Ishikawa (cell line): ENCODE measurements around the gene EML6.

Experiments used
- CEBPB ChIP-seq: IDR thresholded peaks from 2 replicates; pipeline ENCODE4 v1.6.1; 2012
- CREB1 ChIP-seq: IDR thresholded peaks from 2 replicates; pipeline ENCODE4 v1.6.1; 2012; ENCODE audit warnings: low read depth
- EGR1 ChIP-seq: IDR thresholded peaks from 2 replicates; pipeline ENCODE4 v1.6.1; 2012
- EP300 ChIP-seq: IDR thresholded peaks from 2 replicates; pipeline ENCODE4 v1.6.1; 2012; ENCODE audit warnings: borderline replicate concordance
- NFIC ChIP-seq: IDR thresholded peaks from 2 replicates; pipeline ENCODE4 v1.6.1; 2012
- RAD21 ChIP-seq: IDR thresholded peaks from 2 replicates; pipeline ENCODE4 v1.6.1; 2012; ENCODE audit warnings: low read depth
- TAF1 ChIP-seq: IDR thresholded peaks from 2 replicates; pipeline ENCODE4 v1.6.1; 2012; ENCODE audit warnings: low read depth, mild to moderate bottlenecking
- TF ChIP-seq, protein P1 (sequence below): IDR thresholded peaks from 2 replicates; pipeline ENCODE4 v1.6.1; 2012

DNA sequence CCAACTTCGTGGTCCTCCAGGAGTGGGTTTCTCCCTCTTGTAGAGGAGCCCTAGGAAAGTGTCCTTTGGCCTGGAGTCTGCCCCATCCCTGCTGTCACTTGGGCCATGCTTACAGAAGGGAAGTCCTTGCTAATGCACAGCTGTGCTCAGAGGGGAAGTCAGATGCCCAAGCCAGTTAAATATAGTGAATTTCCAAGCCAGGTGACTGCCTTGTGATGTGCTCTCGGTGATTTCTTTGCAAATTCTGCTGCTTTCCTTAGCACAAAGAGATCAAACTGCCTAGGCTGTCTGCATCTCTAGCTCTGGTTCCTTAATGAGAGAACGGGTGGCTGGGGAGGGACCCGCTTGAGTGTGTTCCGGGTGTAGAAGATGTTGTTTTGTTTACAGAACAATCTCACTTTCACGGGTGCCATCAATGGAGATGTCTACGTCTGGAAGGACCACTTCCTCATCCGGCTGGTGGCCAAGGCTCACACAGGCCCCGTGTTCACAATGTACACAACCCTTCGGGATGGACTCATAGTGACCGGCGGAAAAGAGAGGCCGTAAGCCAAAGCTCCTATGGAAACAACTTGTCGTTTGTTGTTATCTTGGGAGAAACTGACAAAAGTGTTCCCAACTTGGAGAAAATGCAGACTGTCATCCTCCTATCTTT lies 235.4 kb downstream of the EML6 start:
- TF ChIP-seq NFIC (no peak), TAF1 (no peak), RAD21 (no peak), EGR1 (no peak), CEBPB (no peak), CREB1 (no peak), EP300 (no peak)
- TF ChIP-seq, protein P1, sequence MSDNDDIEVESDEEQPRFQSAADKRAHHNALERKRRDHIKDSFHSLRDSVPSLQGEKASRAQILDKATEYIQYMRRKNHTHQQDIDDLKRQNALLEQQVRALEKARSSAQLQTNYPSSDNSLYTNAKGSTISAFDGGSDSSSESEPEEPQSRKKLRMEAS: no peak
